ENCODE data around the gene PRKG1. TPM values are rescaled to one million over a fixed set of nuclear protein-coding genes. Genes with fewer than 3 reads are reported as not detected.
"Not testable (repeated sequence)": the region's sequence is repeated elsewhere in the genome, so short reads cannot be mapped to it uniquely, and the experiment has no call there.

PRKG1 gene
- total RNA-seq, 1 donor from 2014 or later: 4.6 TPM

- H3K27me3 Mint-ChIP-seq: no peaks in the 10 kb centered on the region
- H3K36me3 Mint-ChIP-seq (ENCODE audit: insufficient read depth): no peaks in the 10 kb centered on the region
- H3K4me3 Mint-ChIP-seq (ENCODE audit: low read depth): no peak overlapping the region
- DNase-seq (ENCODE audit: low spot score, unreplicated experiment): no peak
- no peaks in the 10 kb centered on the region for H3K4me1 Mint-ChIP-seq (ENCODE audit: low read depth)
- no peak overlapping the region for H3K27ac Mint-ChIP-seq
- no peaks in the 10 kb centered on the region for H3K9me3 Mint-ChIP-seq (ENCODE audit: low read depth)
- TF ChIP-seq, protein P1, sequence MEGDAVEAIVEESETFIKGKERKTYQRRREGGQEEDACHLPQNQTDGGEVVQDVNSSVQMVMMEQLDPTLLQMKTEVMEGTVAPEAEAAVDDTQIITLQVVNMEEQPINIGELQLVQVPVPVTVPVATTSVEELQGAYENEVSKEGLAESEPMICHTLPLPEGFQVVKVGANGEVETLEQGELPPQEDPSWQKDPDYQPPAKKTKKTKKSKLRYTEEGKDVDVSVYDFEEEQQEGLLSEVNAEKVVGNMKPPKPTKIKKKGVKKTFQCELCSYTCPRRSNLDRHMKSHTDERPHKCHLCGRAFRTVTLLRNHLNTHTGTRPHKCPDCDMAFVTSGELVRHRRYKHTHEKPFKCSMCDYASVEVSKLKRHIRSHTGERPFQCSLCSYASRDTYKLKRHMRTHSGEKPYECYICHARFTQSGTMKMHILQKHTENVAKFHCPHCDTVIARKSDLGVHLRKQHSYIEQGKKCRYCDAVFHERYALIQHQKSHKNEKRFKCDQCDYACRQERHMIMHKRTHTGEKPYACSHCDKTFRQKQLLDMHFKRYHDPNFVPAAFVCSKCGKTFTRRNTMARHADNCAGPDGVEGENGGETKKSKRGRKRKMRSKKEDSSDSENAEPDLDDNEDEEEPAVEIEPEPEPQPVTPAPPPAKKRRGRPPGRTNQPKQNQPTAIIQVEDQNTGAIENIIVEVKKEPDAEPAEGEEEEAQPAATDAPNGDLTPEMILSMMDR (IDR thresholded peaks at IDR 0.05; ENCODE audit: unreplicated experiment): no peak
Observed at GRCh38 chr10:52191049-52191448, 1116.8 kb downstream of the PRKG1 start.

GRCh38 chr10:52194191-52194590, 1119.9 kb downstream of the PRKG1 start:
- no peaks in the 10 kb centered on the region for H3K4me1 Mint-ChIP-seq (ENCODE audit: low read depth)
- H3K9me3 Mint-ChIP-seq (ENCODE audit: low read depth): no peaks in the 10 kb centered on the region
- H3K27ac Mint-ChIP-seq: no peak overlapping the region
- DNase-seq (ENCODE audit: low spot score, unreplicated experiment): no peak
- no peak overlapping the region for H3K4me3 Mint-ChIP-seq (ENCODE audit: low read depth)
- H3K36me3 Mint-ChIP-seq (ENCODE audit: insufficient read depth): no peaks in the 10 kb centered on the region
- H3K27me3 Mint-ChIP-seq: no peaks in the 10 kb centered on the region
- TF ChIP-seq, protein P1 (IDR thresholded peaks at IDR 0.05; ENCODE audit: unreplicated experiment): no peak

DNA sequence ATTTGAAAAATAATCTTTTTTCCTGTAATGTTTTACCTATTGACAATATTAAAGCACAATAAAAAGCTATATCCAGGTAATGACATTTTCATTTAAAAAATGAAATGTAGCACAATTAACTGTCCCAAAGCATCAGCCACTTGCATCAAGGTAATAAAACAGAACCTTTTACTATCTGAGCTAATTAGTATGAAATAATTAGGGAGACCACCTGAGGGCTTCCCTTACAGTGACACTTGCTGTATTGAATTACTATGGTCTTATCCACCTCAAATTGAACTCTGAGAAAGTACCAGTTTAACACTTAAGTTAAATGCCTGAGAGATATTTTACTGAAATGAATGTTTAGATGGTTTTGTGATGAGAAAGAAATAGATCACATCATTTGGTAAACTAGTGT, 1120.4 kb downstream of the PRKG1 start:
- no peaks in the 10 kb centered on the region for H3K4me1 Mint-ChIP-seq (ENCODE audit: low read depth)
- H3K9me3 Mint-ChIP-seq (ENCODE audit: low read depth): no peaks in the 10 kb centered on the region
- no peaks in the 10 kb centered on the region for H3K36me3 Mint-ChIP-seq (ENCODE audit: insufficient read depth)
- TF ChIP-seq, protein P1 (IDR thresholded peaks at IDR 0.05; ENCODE audit: unreplicated experiment): no peak
- no peak overlapping the region for H3K4me3 Mint-ChIP-seq (ENCODE audit: low read depth)
- DNase-seq (ENCODE audit: low spot score, unreplicated experiment): no peak
- no peaks in the 10 kb centered on the region for H3K27me3 Mint-ChIP-seq
- no peak overlapping the region for H3K27ac Mint-ChIP-seq

DNA sequence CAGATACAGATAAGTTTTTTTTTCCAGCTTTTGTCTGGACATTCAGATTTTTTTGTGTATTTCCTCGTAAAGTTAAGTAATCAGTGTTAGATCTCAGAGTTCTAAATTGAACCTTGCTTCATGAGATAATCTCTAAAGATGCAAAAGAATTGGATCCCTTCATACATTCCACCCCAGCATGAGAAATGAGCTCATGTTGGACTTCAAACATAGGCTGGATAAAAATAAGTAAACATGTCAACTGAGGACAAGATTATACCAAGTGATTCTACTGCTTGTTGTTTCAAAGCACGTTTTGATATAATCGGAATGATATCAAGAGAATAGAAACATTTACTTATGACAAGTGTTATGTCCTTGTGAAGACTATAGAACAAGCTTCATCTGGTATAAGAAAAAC, 1122.8 kb downstream of the PRKG1 start:
- Mint-ChIP-seq H3K4me3 (ENCODE audit: low read depth) (no peak overlapping the region), H3K27ac (no peak overlapping the region), H3K27me3 (no peaks in the 10 kb centered on the region), H3K36me3 (ENCODE audit: insufficient read depth) (no peaks in the 10 kb centered on the region), H3K9me3 (ENCODE audit: low read depth) (peaks cover 4% of the 10 kb centered on the region), H3K4me1 (ENCODE audit: low read depth) (no peaks in the 10 kb centered on the region)
- TF ChIP-seq, protein P1 (IDR thresholded peaks at IDR 0.05; ENCODE audit: unreplicated experiment): no peak
- DNase-seq (ENCODE audit: low spot score, unreplicated experiment): no peak

GRCh38 chr10:52198540-52198939, 1124.3 kb downstream of the PRKG1 start:
- no peak overlapping the region for H3K27ac Mint-ChIP-seq
- no peaks in the 10 kb centered on the region for H3K4me1 Mint-ChIP-seq (ENCODE audit: low read depth)
- H3K27me3 Mint-ChIP-seq: no peaks in the 10 kb centered on the region
- H3K4me3 Mint-ChIP-seq (ENCODE audit: low read depth): no peak overlapping the region
- no peaks in the 10 kb centered on the region for H3K36me3 Mint-ChIP-seq (ENCODE audit: insufficient read depth)
- H3K9me3 Mint-ChIP-seq (ENCODE audit: low read depth): peaks cover 9% of the 10 kb centered on the region
- no peak for DNase-seq (ENCODE audit: low spot score, unreplicated experiment)
- TF ChIP-seq, protein P1 (IDR thresholded peaks at IDR 0.05; ENCODE audit: unreplicated experiment): no peak

DNA sequence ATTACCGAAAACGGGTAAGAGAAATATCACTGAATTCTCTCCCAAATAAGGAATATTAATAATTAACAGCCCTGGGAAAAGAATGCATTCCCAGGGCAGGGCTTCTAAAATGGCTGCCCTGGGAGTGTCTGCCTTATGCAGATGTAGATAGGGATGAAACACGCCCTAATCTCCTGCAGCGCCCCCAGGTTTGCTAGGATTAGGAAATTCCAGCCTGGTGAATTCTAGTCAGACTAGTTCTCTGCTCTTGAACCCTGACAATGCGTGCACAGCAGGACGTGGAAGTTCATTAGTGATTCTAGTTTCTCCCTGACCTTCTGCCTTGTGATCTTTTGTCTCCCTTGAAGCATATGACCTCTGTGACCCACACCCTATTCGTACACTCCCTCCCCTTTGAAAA, 1130.6 kb downstream of the PRKG1 start:
- not testable (repeated sequence) for H3K36me3 Mint-ChIP-seq (ENCODE audit: insufficient read depth); H3K27me3 Mint-ChIP-seq; H3K4me1 Mint-ChIP-seq (ENCODE audit: low read depth); DNase-seq (ENCODE audit: low spot score, unreplicated experiment); H3K27ac Mint-ChIP-seq; H3K4me3 Mint-ChIP-seq (ENCODE audit: low read depth)
- H3K9me3 Mint-ChIP-seq (ENCODE audit: low read depth): peaks cover 12% of the 10 kb centered on the region

Measured in progenitor cell of endocrine pancreas (in vitro differentiated cells).